Stimulated activated CD4-positive, alpha-beta T cell treated with anti-CD3 and anti-CD28 coated beads, Interleukin-15, amount 100 ng/mL, for 48 hours (primary cell): Measurements from ENCODE around the gene MYO7A.

Experiments
- DNase-seq, 2 donors: peaks; one replicate each; pipeline ENCODE4 v3.0.0-alpha.2; 2020; ENCODE audit warnings: low read depth in 2 of 2

The MYO7A gene

GRCh38 chr11:77127235-77127911 lies 673 bp upstream of the MYO7A start:
- DNase-seq, result peak; percentile 13 to 47

- DNase-seq, result no peak
Measured at GRCh38 chr11:77129069-77129841, 1.2 kb downstream of the MYO7A start.

GRCh38 chr11:77129842-77130756 lies 2.1 kb downstream of the MYO7A start:
- no peak for DNase-seq

GRCh38 chr11:77130763-77131513 lies 2.9 kb downstream of the MYO7A start:
- no peak for DNase-seq

- DNase-seq, result no peak
Measured at GRCh38 chr11:77131560-77131959, 3.5 kb downstream of the MYO7A start.

GRCh38 chr11:77135069-77135468 lies 7.0 kb downstream of the MYO7A start:
- DNase-seq, result no peak

- DNase-seq, result no peak
Measured at GRCh38 chr11:77136074-77136473, 8.0 kb downstream of the MYO7A start.

GRCh38 chr11:77136784-77137420 lies 8.9 kb downstream of the MYO7A start:
- DNase-seq, result no peak

- no peak for DNase-seq
Measured at GRCh38 chr11:77137421-77137820, 9.4 kb downstream of the MYO7A start.

GRCh38 chr11:77138106-77138649 lies 10.1 kb downstream of the MYO7A start:
- no peak for DNase-seq

- DNase-seq, result no peak
Measured at GRCh38 chr11:77139201-77139600, 11.2 kb downstream of the MYO7A start.

GRCh38 chr11:77140231-77140851 lies 12.3 kb downstream of the MYO7A start:
- no peak for DNase-seq

GRCh38 chr11:77141034-77141433 lies 13.0 kb downstream of the MYO7A start:
- no peak for DNase-seq

- DNase-seq, result no peak
Measured at GRCh38 chr11:77141475-77141874, 13.4 kb downstream of the MYO7A start.

- no peak for DNase-seq
Measured at GRCh38 chr11:77142091-77142975, 14.3 kb downstream of the MYO7A start.

GRCh38 chr11:77143405-77144020 lies 15.5 kb downstream of the MYO7A start:
- no peak for DNase-seq

GRCh38 chr11:77144196-77144856 lies 16.3 kb downstream of the MYO7A start:
- no peak for DNase-seq

GRCh38 chr11:77144857-77145428 lies 16.9 kb downstream of the MYO7A start:
- DNase-seq, result no peak
